Upper lobe of left lung (tissue), 6 donors: ENCODE measurements around the gene LILRA2. TPM values are rescaled to one million over a fixed set of nuclear protein-coding genes. Genes with fewer than 3 reads are reported as not detected.

Source experiments
- ATAC-seq, 2 donors: fragments of 200-7000 bp; cut with Tn5 transposase; one replicate each; pipeline ENCODE4 v1.9.1; 2022; ENCODE audit warnings: mild to moderate bottlenecking in 2 of 2, moderate library complexity in 2 of 2; ENCODE audit not compliant: low FRiP score in 2 of 2
- DNase-seq, 2 donors: peaks; one replicate each; pipeline ENCODE4 v3.0.0-alpha.2; 2019 to 2020
- H3K27ac ChIP-seq, 4 donors: fragments of 200-600 bp; sonication (generic); one replicate each; pipeline ENCODE4 v1.5.1; 2016 to 2019
- H3K27me3 ChIP-seq, 4 donors: fragments of 200-600 bp; sonication (generic); one replicate each; pipeline ENCODE4 v1.5.1; 2017 to 2019
- H3K36me3 ChIP-seq, 4 donors: fragments of 200-600 bp; sonication (generic); one replicate each; pipeline ENCODE4 v1.5.1; 2016 to 2019
- H3K4me1 ChIP-seq, 4 donors: fragments of 200-600 bp; sonication (generic); one replicate each; pipeline ENCODE4 v1.5.1; 2018 to 2019
- H3K4me3 ChIP-seq, 4 donors: fragments of 200-600 bp; sonication (generic); one replicate each; pipeline ENCODE4 v1.5.1; 2017 to 2019; ENCODE audit warnings: mild to moderate bottlenecking in 2 of 4, moderate library complexity in 1 of 4
- H3K9me3 ChIP-seq, 4 donors: fragments of 200-600 bp; sonication (generic); one replicate each; pipeline ENCODE4 v1.5.1; 2018 to 2019
- CTCF ChIP-seq, 6 experiments: fragments of 450-650 bp in 4 of 6; fragments of 200-600 bp in 2 of 6; sonication (generic) in 2 of 6; IDR thresholded peaks; one replicate each; pipeline ENCODE4 v1.5.1; 2016 to 2019; ENCODE audit warnings: antibody characterized with exemption in 6 of 6
- EP300 ChIP-seq, 4 donors: sonication (generic); formaldehyde crosslinking; IDR thresholded peaks; one replicate each; pipeline ENCODE4 v1.5.1; 2017; ENCODE audit warnings: antibody characterized with exemption in 4 of 4, control low read depth in 2 of 4
- POLR2A ChIP-seq, 4 donors: fragments of 450-650 bp; IDR thresholded peaks; one replicate each; pipeline ENCODE4 v1.5.1; 2016 to 2017; ENCODE audit warnings: antibody characterized with exemption in 4 of 4, mild to moderate bottlenecking in 2 of 4
- POLR2AphosphoS5 ChIP-seq, 2 donors: sonication (generic); formaldehyde crosslinking; IDR thresholded peaks; one replicate each; pipeline ENCODE4 v1.5.1; 2017; ENCODE audit warnings: antibody characterized with exemption in 2 of 2
- WGBS, 2 donors: methylation state at CpG; one replicate each; pipeline ENCODE4 v1.1.5; 2017 to 2018; 5-methylcytosine and 5-hydroxymethylcytosine counted together
- total RNA-seq, 6 donors: library from RNA; depleted of rRNA in 4 of 6; stranded (reverse); fragments of >200 nt in 4 of 6; gene quantifications; one replicate each; pipeline versions ENCODE4 v1.1.0 to v1.2.1, GENCODE V29; 2016 to 2021
- donor health status: DM: no; HTN: no; CAD: no; lungs with moderate emphysema.
- donor health status: DM: no; HTN: yes; CAD: no; lungs with severe emphysema.

The LILRA2 gene
- 10 to 100 TPM in 2 of 6 donors, 1 to 10 TPM in 2, under 1 TPM in 2; 0.78 to 38.4 (median 7.6) TPM for total RNA-seq

- 44 to 53% methylated on average over 10 of the region's 10 CpGs for WGBS, 2 donors
- peak within 1 kb of the TSS in 3 of 4 donors; percentile 4 to 35 (median 17) for H3K4me3 ChIP-seq
- H3K9me3 ChIP-seq: no peaks in the 10 kb centered on the region
- peak within 1 kb of the TSS; percentile 24 to 79 (median 58) for H3K27ac ChIP-seq
- TF ChIP-seq EP300 (IDR thresholded peaks at IDR 0.05): no peak
- no peak for TF ChIP-seq POLR2A (IDR thresholded peaks at IDR 0.05)
- TF ChIP-seq CTCF (IDR thresholded peaks at IDR 0.05): no peak
- no peak for TF ChIP-seq POLR2AphosphoS5 (IDR thresholded peaks at IDR 0.05)
- no peaks in the 10 kb centered on the region for H3K4me1 ChIP-seq
- peak; percentile 65 for ATAC-seq
- peaks cover 0 to 5% (median 0%) of the 10 kb centered on the region in 4 donors for H3K27me3 ChIP-seq
- DNase-seq: peak in 1 of 2 donors; percentile 65
- H3K36me3 ChIP-seq: no peaks in the 10 kb centered on the region
Measured at GRCh38 chr19:54573330-54573872, at the start of gene LILRA2. TSS of gene LILRA2 (plus strand) at chr19:54573790. CDS start at chr19:54573879, 89 bp downstream.

DNA sequence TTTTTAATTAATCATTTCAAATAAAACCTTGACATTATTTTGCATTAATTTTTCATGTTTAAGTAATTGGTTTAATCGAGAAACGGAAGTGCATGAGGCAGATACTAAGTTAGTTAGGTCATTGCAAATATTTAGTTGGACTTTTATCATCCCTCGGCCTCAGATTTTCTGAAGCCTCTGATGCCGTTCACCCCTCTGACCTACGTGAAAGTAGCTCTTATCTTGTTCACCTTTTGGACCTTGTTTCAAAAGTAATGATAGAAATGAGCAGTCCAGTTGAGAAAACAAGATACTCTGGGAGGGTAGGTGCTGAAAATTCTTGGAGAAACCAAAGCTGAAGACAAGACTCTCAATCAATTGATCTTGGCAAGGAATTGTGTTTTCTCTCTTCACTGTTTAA, 48.0 kb upstream of the LILRA2 start:
- no peaks in the 10 kb centered on the region for H3K4me1 ChIP-seq
- H3K9me3 ChIP-seq: no peaks in the 10 kb centered on the region
- 67 to 78% methylated on average over 5 of the region's 5 CpGs for WGBS, 2 donors
- H3K36me3 ChIP-seq: no peaks in the 10 kb centered on the region
- no peaks in the 10 kb centered on the region for H3K27me3 ChIP-seq
- DNase-seq (no peak), ATAC-seq (no peak)
- no peak for TF ChIP-seq CTCF (IDR thresholded peaks at IDR 0.05)
- no peak for TF ChIP-seq POLR2AphosphoS5 (IDR thresholded peaks at IDR 0.05)
- TF ChIP-seq EP300 (IDR thresholded peaks at IDR 0.05): no peak
- H3K27ac ChIP-seq: no peak overlapping the region
- no peak overlapping the region for H3K4me3 ChIP-seq

DNA sequence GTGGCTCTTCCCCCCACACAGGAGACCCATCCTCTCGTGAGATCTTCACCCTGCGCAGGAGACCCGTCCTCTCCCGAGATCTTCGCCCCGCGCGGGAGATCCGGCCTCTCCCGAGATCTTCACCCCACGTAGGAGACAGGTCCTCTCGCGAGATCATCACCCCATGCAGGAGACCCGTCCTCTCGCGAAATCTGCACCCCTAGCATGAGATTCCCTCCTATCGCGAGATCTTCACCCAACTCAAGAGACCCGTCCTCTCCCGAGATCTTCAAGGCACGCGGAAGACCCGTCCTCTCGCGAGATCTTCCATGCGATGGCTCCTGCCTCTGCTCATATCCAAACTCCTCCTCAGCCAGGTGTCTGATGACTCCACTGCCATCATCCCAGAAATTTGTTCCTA, 46.6 kb upstream of the LILRA2 start:
- Histone ChIP-seq H3K36me3 (no peaks in the 10 kb centered on the region), H3K4me3 (no peak overlapping the region), H3K4me1 (no peaks in the 10 kb centered on the region), H3K27ac (no peak overlapping the region), H3K27me3 (no peaks in the 10 kb centered on the region), H3K9me3 (no peaks in the 10 kb centered on the region)
- 85 to 95% methylated on average over 26 of the region's 26 CpGs for WGBS, 2 donors
- no peak for ATAC-seq
- DNase-seq: no peak
- no peak for TF ChIP-seq POLR2A (IDR thresholded peaks at IDR 0.05)

GRCh38 chr19:54530866-54531265, 42.7 kb upstream of the LILRA2 start:
- no peaks in the 10 kb centered on the region for H3K4me1 ChIP-seq
- 47 to 59% methylated on average over 5 of the region's 5 CpGs for WGBS, 2 donors
- no peaks in the 10 kb centered on the region for H3K27me3 ChIP-seq
- no peaks in the 10 kb centered on the region for H3K36me3 ChIP-seq
- no peaks in the 10 kb centered on the region for H3K9me3 ChIP-seq
- DNase-seq (no peak), ATAC-seq (no peak)
- TF ChIP-seq EP300 (IDR thresholded peaks at IDR 0.05) (no peak), POLR2A (IDR thresholded peaks at IDR 0.05) (no peak), POLR2AphosphoS5 (IDR thresholded peaks at IDR 0.05) (no peak), CTCF (IDR thresholded peaks at IDR 0.05) (no peak)
- H3K27ac ChIP-seq: no peak overlapping the region
- H3K4me3 ChIP-seq: no peak overlapping the region

GRCh38 chr19:54532528-54532927, 41.1 kb upstream of the LILRA2 start:
- ATAC-seq: no peak
- Histone ChIP-seq H3K27me3 (no peaks in the 10 kb centered on the region), H3K36me3 (no peaks in the 10 kb centered on the region), H3K27ac (no peak overlapping the region), H3K4me3 (no peak overlapping the region), H3K4me1 (no peaks in the 10 kb centered on the region), H3K9me3 (no peaks in the 10 kb centered on the region)
- WGBS, 2 donors: 68 to 77% methylated on average over 4 of the region's 4 CpGs
- TF ChIP-seq EP300 (IDR thresholded peaks at IDR 0.05) (no peak), CTCF (IDR thresholded peaks at IDR 0.05) (no peak), POLR2AphosphoS5 (IDR thresholded peaks at IDR 0.05) (no peak), POLR2A (IDR thresholded peaks at IDR 0.05) (no peak)
- no peak for DNase-seq
